ENCODE data around the gene CYRIA.
A peak's percentile ranks its signal among the peaks of the same experiment; 100 is the strongest.

The CYRIA gene

DNA sequence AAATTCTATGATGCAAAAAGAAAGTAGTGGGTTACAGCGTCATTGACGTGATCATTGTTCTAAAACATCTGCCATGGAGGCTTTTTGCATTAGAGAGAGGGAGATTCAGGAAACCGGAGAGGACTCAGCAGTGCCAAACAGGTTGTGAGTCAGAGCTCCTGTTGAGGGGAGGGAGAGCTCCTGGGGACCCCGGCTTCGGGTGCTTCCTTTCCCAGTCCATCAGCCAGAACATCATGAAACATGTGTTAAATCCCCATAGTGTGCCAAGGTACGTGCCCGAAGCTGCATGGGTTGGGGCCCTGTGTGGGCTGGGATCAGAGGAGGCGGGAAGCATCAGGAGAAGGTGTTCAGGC lies 791 bp upstream of the CYRIA start:
- no peak for DNase-seq

DNA sequence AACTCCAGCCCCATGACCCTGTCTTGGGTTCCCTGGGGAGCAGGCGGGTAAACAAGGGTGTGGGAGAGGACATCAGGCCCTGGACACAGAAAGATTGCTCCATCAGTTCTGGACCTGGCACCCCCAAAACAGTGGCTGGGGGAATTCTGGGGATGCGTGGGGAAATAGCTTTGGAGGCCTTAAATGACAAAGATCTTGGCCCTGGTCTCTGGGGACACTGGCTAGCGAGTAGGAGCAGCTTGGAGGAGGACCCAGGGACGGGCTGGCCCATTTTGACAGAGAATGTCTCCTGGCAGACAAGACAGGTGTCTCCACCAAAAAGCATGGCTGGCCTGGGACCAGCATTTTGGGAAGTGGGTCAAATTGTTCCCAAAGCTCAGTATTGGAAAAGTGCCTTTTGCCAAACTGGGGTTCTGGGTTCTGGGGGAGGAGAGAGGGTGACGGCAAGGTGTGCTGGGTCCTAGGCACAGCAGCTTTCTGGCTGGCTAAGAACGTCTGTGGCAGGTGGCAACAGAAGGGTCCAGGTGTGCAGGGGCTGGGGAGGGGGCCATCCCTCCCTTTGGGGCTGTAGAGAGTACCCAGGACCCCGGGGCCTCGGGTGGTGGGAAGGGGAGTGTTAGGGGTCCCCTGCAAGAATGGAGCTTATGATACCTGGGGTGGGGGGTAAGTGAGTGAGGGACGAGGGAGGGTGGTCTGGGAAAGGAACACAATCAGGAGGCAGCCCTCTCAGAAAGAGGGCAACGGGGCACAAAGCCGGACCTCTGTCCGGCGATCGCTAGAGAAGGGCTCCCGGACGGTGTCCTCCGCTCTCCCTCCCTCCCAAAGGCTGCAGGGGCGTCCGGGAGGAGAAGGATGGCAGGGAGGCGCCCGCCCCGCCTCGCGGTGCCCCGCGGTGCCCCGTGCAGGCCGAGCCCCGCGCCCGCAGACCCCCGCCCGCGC lies 556 bp downstream of the CYRIA start:
- DNase-seq: no peak

DNA sequence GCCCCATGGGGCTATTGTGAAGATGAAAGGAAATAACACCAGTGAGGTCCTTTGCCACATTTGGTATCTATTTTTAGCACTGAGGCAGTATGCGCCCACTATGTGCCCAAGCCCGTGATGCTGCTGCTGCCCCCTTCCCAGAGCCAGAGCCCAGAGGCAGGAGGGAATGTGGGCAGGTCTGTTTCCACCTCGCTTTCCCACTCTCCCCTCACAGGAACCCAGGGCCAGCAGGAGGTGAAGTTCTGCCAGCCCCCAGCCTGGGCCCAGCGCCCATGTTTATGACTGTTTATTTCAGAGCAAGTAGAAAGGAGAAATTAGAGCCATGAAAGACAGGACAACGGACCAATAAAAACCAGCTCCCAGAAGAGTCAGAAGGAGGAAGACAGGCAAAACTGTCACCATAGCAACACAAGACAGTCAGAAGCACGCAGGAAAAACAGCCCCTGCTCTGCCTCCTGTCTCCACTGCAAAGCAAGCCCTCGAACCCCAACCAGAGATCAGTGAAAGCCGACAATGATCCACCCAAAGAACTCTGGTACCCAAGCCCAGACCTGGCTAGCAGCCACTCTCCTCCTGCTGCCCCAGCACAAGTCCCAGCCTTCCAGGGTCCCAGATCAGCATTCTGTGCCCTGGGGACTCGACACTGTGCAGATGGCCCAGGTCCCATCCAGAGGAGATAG lies 1.4 kb downstream of the CYRIA start:
- DNase-seq: peak; percentile 43

DNA sequence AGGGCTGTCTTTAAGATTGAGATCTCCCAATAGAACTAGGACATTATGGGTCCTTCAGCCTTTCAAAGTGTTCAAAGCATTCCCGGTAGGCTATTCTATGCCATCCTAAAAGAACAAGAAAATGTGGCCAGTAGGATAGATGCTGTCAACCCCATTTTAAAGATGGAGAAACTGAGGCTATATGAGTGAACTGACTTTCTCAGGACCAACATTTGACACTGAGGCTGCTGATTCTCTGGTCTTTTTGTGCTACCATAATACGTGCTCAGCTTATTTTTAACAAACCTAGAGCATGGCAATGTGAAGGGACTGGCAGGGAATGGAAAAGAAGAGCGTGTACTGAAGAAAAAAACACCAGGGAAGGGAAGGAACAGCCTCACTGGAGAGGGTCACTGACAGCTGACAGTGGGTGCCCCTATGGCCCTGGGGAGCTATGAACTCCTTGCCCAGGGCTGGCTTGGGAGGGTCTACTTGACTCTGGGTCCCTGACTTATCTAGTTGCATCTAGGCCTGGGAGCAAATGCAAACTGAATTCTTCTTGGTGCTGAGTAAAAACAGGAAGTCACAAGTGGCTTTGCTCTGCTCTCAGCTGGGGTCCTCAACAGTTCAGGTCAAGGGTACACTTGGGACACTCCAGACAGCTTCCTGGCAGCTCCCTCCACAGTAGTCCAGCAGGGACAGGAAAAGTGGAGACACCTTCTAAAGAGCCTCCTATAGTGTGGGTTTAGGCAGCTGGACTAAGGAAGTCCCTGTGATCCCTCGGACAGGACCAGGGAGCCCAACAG lies 2.3 kb downstream of the CYRIA start:
- no peak for DNase-seq

DNA sequence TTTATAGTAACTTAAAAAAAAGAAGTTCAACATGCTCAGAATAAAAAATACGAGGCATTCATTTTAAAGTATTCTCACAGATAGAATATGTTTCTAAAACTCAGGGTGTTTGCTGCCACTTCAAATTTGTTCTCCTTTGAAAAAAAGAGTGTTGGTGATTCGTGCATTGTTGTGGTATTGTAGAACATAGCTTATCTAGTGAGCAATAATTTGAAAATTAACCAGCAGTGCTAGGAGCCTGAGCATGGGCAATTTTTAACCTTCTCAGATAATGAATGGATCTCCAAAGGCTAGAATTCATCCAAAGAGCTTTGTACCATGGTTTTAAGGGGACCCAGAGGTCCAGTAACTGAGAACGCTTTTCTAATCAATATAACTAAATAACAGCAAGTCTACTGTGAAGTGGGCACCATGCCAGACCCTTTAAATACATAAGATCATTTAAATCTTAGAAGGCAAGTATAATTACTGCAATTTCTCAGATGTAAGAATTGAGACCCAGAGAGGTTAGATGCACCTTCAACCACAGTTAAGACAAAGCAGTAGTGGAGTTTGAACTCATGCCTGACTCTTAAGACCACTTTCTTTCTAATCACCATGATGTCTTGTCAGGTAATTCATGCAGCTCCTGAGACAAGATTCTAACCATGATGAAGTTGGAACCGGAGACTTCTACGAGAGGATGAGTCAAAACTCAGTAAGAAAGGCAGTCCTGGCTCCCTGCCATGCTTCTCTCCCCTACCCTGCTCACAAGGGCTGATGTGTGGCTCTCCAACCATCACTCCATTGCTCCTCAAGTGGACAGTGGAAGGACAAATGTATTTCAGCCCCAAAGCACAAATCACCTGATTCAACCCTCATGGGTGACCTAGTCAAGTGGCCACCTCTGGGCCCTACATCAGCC lies 3.4 kb downstream of the CYRIA start:
- DNase-seq: no peak

DNA sequence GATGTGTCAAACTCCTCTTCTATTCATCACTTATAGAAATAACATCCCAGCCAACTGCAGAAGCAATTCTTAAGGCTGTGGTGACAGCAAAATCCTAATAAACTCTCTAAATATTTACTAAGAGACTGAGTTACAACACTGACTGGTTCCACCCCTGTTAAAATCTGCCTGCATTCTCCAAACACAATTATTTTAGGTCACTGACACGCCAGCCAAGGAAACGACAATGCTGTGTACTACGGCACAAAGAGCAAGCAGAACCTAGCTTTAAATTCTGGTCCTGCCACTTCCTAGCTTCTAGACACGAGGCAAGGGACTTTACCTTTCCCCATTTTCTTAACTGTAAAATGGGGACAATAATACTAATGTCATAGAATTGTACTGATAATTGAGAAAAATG lies 4.1 kb downstream of the CYRIA start:
- no peak for DNase-seq

DNA sequence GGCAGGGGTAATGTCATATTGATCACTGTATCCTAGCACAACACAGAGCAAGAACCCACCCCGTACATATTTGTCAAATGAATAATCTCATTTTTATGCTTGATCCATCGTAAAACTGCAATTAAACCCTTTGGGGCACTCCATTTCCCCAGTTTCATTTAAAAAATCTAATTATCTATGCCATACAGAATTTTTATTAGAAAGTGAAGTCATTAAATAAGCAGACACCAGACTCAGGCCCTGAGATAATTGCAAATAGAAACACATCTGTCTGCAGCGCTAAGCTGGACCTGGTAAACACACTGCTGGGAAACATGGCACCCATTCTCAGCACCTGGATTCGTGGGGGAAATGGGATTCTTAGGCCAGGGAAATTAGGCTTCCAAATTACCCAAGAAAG lies 5.1 kb downstream of the CYRIA start:
- DNase-seq: no peak

DNA sequence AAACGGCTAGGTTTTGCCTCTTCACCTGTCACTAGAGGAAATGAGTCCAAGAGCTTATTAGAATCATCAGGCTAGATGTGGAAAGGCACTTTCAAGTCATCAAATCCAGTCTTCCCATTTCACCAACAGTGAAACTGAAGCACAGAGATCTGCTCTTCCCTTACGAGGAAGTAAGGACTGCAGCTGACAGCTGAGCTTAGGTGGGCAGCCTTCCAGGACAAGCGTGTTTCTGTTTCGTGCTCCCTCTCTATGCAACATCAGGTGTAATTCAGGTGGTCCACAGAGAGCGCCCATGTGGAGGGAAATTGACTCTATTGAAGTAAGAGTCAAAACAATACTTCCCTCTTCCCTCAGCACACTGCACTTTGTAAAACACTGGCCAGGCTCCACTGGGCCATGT lies 5.5 kb downstream of the CYRIA start:
- no peak for DNase-seq

DNA sequence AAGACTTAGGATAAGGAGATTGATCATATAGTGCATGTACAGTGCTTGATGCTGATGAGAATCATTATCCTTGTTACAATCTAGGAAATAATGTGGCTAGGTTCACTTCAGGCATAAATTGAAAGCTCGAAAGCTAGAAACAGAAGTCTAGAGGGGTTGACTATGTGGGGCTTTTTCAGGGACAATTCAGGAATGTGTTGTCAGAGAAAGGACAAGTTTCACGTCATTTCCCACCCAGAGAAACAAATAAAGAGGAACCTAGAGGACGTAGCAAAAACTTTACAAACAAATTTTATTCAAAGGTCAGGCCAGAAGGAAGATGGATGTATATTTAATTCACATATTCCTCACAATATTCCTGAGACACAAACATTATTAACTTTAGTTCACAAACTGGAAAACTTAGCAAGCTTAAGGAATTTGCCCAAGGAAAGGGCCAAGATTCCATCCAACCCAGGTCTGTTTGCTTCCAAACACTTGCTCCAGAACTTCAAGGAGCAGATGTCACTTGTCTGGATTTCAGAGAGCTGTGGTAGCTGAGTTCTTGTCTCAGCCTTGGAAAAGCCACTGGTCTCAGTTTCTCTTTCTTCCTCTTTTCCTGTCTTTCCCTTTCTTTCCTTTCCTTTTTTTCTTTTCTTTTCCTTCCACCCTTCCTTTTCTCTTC lies 7.4 kb downstream of the CYRIA start:
- no peak for DNase-seq

DNA sequence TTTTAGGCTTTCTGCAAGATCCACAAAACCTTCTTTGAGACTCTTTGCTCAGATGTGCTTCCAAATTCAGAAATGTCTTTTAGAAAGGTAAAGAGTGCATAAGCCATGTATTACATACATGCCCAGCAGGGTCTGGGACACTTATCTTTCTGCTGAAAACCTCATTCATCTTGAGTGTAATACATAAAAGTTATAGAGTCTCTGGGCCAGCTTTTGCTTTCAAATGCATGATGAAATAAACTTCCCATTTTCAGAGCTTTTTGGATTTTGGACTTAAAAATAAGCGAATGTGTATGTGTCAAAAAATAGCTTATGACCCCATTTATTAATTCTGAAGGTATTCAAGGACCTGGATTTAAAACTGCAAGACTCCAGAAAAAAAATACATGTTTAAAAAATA lies 8.0 kb downstream of the CYRIA start:
- DNase-seq: no peak

DNA sequence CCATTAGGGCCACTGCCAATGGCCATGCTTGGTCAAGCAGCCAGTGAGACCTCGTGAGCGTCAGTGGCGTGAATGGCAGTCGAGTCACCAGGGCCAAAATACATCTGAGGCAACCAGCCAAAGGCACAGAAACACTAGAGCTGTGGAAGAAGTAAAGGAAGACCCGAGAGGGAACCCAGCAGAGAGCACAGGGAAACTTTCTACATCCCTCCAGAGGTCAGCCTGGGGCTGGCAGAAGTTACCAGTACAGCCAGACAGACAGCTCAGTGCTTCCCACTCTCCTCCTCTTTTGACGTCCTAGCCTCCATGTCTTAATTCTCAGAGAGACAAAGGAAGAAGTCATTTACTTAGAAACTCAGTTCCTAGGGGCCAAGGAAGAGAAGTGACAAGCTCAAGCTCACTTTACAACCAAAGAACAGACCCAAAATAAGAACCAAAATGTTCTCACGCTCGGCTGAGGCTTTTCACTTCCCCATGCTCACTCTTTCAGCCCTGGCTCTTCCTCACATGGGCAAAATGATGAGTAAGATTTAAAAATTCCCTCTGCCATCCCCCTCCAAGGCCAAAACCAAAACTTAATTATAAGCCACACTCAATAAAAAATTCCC lies 8.7 kb downstream of the CYRIA start:
- peak; percentile 31 for DNase-seq

DNA sequence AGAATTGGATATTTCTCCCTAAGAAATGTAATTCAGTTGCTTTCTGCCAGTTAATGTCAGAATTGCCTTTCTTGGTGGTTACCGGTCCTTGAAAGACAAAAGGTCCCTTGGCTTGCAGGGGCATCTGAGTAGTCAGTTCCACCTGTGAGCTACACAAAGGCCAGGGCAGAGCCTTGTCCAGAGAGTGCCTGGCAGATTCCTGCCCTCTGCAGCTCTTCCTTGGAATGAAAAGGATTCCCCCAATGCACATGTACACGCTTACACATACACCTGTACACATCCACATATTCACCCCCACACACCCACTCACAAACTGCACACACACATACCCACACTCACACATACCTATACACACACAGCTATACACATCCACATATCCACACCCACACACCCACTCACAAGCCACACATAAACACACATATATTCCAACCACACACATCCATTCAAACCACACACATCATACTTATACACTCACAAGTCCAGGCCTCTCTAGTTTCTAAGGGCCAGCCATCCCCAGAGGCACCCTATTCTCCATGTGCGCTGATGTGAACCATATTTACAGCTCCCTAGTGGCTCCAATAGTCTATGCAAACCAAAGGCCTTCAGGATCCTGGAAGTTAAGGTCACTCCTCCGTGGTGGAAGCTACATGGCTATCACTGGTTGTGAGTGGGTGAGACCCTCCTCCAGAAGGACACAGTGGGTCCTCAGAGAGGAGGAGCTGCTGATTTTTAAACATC lies 9.6 kb downstream of the CYRIA start:
- no peak for DNase-seq

DNA sequence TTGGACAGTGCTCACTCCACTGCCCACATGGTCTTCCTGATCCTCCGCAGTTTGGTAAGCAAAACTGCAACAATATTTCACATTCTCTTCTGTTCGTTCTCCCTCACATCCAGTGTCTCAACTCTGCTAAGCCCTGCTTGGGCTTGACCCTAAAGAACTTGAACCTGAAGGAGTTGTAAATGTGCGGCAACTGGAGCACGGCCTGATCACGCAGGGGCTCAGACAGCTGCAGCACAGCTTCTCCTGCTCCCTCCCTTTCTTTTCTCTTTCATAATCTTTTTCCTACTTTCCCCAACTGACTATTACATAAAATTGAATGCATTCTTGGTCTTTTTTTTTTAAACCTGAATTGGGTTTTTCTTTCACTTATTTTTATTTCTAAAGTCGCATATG lies 10.2 kb downstream of the CYRIA start:
- no peak for DNase-seq

DNA sequence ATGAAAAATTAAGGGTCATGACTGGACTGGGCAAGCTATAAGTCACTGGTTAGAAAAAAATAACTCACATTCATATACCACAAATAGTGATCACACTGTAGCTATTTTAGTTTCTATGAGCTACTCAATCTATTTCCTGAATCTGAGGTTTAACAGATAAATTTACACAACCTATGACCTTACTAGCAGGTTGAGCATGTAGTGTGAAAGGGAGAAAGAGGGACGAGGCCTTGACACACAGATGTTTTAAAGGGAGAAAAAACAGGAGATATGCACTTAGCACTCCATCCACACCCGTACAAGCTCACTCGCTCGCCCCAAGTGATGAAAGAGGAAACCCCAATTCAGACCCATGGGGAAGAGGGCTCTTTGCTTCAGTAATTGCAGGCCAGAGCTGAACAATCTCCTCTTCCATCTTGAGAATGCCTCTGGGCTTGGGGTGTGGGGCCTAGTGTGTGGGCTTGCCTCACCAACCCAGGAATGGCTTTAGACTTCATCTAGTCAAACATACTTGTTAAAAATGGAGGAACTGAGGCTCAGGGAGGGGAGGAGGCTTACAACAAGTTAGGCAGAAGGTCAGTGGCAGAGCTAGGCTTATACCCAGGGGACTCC lies 10.7 kb downstream of the CYRIA start:
- DNase-seq: no peak

DNA sequence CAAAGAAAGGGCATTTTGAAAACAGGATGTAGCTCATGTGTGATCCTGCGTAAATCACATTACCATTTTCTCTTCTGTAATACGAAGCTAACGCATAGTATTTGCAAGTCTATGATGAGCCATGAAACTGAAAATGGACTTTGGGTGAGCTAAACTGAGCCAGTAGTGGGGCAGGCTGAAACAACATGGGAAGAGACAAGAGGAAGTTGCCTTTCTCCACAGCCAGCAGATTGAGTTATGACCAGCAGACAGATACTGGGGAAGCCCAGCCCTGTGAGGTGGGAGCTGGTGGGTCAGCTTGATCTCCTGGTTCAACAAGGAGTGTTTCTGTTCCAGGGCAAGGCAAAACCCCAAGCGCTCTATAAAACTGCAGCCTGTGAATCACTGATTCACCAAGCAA lies 11.8 kb downstream of the CYRIA start:
- DNase-seq: peak; percentile 10

DNA sequence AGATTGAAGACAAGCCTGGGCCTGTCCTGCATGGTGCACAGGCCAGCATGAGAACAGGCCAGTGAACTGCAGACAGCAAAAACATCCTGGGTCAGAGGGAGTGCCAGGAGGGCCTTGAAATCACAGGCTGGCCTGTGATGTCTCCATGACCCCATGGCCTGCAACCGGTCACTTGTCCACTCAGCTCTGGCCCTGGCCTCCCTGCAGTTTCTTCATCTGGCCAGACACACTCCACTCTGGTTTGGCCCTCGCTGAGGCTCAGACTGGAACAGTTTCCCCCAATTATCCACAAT lies 12.6 kb downstream of the CYRIA start:
- no peak for DNase-seq

DNA sequence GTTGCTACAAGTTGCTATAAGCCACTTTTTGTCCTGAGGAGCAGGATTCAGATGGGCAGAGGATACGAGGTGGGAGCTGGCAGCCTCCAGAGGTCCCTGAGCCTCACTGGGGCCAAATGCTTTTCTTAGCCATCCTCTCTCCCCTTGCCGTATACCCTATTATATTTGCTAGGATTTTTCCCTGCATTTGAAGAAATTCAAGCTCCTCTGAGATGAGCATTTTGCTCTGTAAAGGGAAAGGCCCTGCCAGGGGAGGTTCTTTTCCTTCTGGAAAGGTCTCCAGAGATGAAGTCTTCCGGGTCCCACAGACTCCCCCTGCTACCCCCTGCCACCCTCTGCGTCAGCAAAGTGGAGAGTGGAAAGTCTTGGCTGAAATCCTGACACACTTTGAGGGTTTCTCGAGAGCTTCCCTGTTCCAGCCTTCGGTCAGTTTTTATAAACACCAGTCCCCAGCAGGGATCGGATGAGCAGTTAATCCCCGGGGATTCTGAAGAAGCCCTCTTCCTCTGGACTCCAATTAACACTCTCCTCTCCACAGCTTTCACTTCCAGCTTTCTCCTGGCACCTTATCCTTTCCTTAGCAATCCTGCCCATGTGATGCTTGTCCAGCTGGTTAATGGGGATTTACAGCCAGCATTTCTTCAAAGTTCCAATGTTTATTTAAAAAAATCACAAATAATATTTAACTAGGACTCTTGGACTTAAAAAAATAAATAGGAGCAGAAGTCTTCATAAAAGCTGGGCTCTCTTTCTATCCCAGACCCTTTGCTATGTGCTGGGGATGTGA lies 13.1 kb downstream of the CYRIA start:
- no peak for DNase-seq

DNA sequence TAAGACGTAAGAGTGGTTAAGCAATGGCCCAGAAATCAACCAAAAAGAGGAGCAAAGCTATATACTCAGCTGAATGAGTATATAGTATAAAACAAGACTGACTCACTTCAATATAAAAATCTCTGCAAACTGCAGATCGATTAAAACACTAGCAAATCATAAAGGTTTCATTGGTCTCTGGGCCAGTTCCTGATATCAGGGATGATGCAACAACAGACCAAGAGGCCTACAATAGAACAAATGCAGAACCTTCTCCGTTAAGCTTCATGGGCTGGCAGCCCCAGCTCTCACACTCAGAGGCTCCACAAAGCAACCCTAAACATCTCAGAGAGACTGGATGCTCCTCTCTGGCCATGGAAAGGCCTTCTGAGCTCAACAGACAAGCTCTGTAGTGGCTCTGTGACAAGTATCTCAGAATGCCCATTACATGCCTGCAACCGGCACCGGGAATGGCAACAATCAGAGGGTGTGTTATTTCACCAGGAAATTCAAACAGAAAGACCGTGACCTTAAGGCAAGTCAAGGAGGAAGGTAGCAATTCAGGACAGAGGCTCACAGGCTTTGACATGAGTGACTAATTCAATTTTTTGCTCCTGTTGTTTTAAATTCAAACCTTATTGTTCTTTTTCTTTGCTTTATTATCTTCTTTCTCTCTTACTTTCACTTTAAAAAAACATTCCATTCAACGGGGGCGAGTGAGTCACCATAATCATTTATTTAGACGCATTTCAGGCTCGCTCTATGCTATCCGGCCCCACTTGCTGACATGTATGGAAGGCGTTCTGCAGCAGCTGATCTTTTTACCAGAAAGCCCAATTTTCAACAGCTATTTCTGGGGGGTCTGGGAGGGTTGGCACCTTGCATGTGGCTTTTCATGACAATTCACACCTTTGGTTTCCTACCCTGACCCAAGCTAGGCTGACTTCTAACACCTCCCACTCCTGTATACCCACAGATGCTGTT lies 15.1 kb downstream of the CYRIA start:
- peak; percentile 11 for DNase-seq
